Measurements from ENCODE around the gene NOXRED1. TPM values are rescaled to one million over a fixed set of nuclear protein-coding genes. Genes with fewer than 3 reads are reported as not detected.

Gene NOXRED1
- total and polyA plus RNA-seq, 2 experiments from 2014 or later, result 0.06 TPM; not detected in 1

GRCh38 chr14:77356899-77357298 lies 66.4 kb downstream of the NOXRED1 start:
- H3K36me3 ChIP-seq, result no peaks in the 10 kb centered on the region
- DNase-seq (ENCODE audit: low read depth in 1 of 2, low spot score in 1 of 2), result no peak
- H3K9me3 ChIP-seq (ENCODE audit: low read depth), result no peaks in the 10 kb centered on the region
- no peak overlapping the region for H3K27ac ChIP-seq
- no peaks in the 10 kb centered on the region for H3K4me1 ChIP-seq (ENCODE audit: low read depth)
- no peaks in the 10 kb centered on the region for H3K27me3 ChIP-seq
- H3K4me3 ChIP-seq, result no peak overlapping the region
- no peak for TF ChIP-seq CTCF (IDR thresholded peaks at IDR 0.05; ENCODE audit: low read depth, low read length)

DNA sequence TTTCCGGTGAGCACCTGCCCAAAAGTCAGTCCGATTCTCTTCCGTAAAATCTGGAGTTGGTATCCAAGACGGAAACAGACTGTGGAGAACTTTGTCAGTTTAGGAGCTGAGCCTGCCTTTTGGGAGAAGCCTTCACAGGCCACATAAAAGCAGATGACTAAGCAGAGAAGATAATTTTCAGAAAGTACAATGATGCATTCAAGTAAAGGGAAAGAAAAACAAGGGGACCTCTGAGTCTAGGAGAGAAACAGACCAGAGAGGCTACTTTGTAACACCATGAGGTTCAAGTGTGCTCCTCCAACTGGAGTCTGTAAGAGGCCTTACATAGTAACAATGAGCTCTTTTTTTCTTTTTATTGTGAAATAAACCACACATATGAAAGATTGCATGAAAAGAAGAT lies 67.5 kb downstream of the NOXRED1 start:
- H3K4me1 ChIP-seq (ENCODE audit: low read depth), result no peaks in the 10 kb centered on the region
- no peaks in the 10 kb centered on the region for H3K27me3 ChIP-seq
- H3K4me3 ChIP-seq, result no peak overlapping the region
- H3K36me3 ChIP-seq, result no peaks in the 10 kb centered on the region
- no peak overlapping the region for H3K27ac ChIP-seq
- peak in 1 of 2 donors; percentile 46 for DNase-seq (ENCODE audit: low read depth in 1 of 2, low spot score in 1 of 2)
- TF ChIP-seq CTCF (IDR thresholded peaks at IDR 0.05; ENCODE audit: low read depth, low read length), result no peak
- H3K9me3 ChIP-seq (ENCODE audit: low read depth), result no peaks in the 10 kb centered on the region

- no peaks in the 10 kb centered on the region for H3K27me3 ChIP-seq
- no peak overlapping the region for H3K27ac ChIP-seq
- H3K4me3 ChIP-seq, result no peak overlapping the region
- H3K9me3 ChIP-seq (ENCODE audit: low read depth), result no peaks in the 10 kb centered on the region
- no peak for DNase-seq (ENCODE audit: low read depth in 1 of 2, low spot score in 1 of 2)
- no peaks in the 10 kb centered on the region for H3K36me3 ChIP-seq
- TF ChIP-seq CTCF (IDR thresholded peaks at IDR 0.05; ENCODE audit: low read depth, low read length), result no peak
- no peaks in the 10 kb centered on the region for H3K4me1 ChIP-seq (ENCODE audit: low read depth)
Observed at GRCh38 chr14:77353469-77354141, 69.7 kb downstream of the NOXRED1 start.

DNA sequence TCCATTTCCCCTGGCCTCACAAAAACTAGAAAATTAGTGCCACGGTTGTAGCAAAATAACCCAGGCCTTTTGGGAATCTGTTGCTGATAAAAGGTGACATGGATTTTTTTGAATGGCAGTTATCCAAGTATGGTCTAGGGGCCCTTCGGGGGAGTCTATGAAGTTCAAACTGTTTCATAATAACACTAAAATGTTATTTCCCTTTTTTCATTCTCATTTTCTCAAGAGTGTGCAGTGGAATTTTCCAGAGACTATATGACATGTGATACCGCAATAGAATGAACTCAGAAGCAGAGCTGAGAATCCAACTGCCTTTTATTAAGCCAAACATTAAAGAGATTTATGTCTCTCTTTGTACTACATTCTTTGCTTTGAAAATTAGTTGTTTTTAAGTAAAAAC lies 75.6 kb downstream of the NOXRED1 start:
- no peak for TF ChIP-seq CTCF (IDR thresholded peaks at IDR 0.05; ENCODE audit: low read depth, low read length)

GRCh38 chr14:77346495-77346894 lies 76.8 kb downstream of the NOXRED1 start:
- Histone ChIP-seq H3K27me3 (no peaks in the 10 kb centered on the region), H3K36me3 (no peaks in the 10 kb centered on the region), H3K9me3 (ENCODE audit: low read depth) (no peaks in the 10 kb centered on the region), H3K4me1 (ENCODE audit: low read depth) (no peaks in the 10 kb centered on the region), H3K4me3 (no peak overlapping the region), H3K27ac (no peak overlapping the region)
- TF ChIP-seq CTCF (IDR thresholded peaks at IDR 0.05; ENCODE audit: low read depth, low read length), result no peak
- no peak for DNase-seq (ENCODE audit: low read depth in 1 of 2, low spot score in 1 of 2)

More for the DNA sequence above, 75.6 kb downstream of the NOXRED1 start:
- peak in 1 of 2 donors; percentile 33 for DNase-seq (ENCODE audit: low read depth in 1 of 2, low spot score in 1 of 2)
- Histone ChIP-seq H3K27me3 (no peaks in the 10 kb centered on the region), H3K4me3 (no peak overlapping the region), H3K4me1 (ENCODE audit: low read depth) (no peaks in the 10 kb centered on the region), H3K36me3 (no peaks in the 10 kb centered on the region), H3K9me3 (ENCODE audit: low read depth) (no peaks in the 10 kb centered on the region), H3K27ac (no peak overlapping the region)

All from cardiac muscle cell (in vitro differentiated cells and primary cell).